HCT116 (cell line): Measurements from ENCODE around the gene C14orf180. TPM values are rescaled to one million over a fixed set of nuclear protein-coding genes. Genes with fewer than 3 reads are reported as not detected.

Experiments
- ATAC-seq: fragments of 200-7000 bp; cut with Tn5 transposase; 2 replicates; pipeline ENCODE4 v1.9.1; 2020; ENCODE audit warnings: mild to moderate bottlenecking, moderate library complexity
- BruUV-seq: library from RNA; stranded (reverse); fragments of 400-500 nt; replicated peaks from 2 replicates; lab custom pipeline; 2021; lab: Mats Ljungman, UMichigan
- CTCF ChIA-PET: fragments of 300-600 bp; sonication (Branson Sonifier 250); formaldehyde crosslinking; loops from one replicate; lab custom pipeline; 2021; ENCODE audit warnings: antibody characterized with exemption; lab: Charles Lee
- POLR2A ChIA-PET: fragments of 300-600, 350-600 bp; sonication (Branson Sonifier 250); formaldehyde crosslinking; loops from one replicate; lab custom pipeline; 2021; ENCODE audit warnings: antibody characterized with exemption; lab: Charles Lee
- RAD21 ChIA-PET, 2 experiments: fragments of 300-600 bp; sonication (Branson Sonifier 250); formaldehyde crosslinking; loops; one replicate each; lab custom pipeline; 2023; ENCODE audit warnings: low total read pairs in 2 of 2; ENCODE audit not compliant: uncharacterized antibody in 2 of 2, unreplicated experiment in 2 of 2, low non-redundant PET in 1 of 2; lab: Charles Lee
- DNase-seq: peaks from one replicate; pipeline ENCODE4 v3.0.0-alpha.2; 2010; ENCODE audit warnings: low read depth, low spot score
- H2AFZ ChIP-seq: fragments of 200-600 bp; shearing (Covaris generic), sonication (generic); 2 replicates; pipeline ENCODE4 v1.6.1; 2017; ENCODE audit warnings: low read depth, mixed run types, mixed read lengths, antibody characterized with exemption, low read length; ENCODE audit not compliant: poor library complexity, severe bottlenecking
- H3K27ac ChIP-seq: 2 replicates; pipeline ENCODE4 v1.5.1; 2012; ENCODE audit warnings: low read depth, low read length
- H3K27me3 ChIP-seq: fragments of 200-600 bp; sonication (generic); 2 replicates; pipeline ENCODE4 v1.6.1; 2016; ENCODE audit warnings: mixed run types, low read length, mixed read lengths; ENCODE audit not compliant: insufficient read depth
- H3K36me3 ChIP-seq, 2 experiments: fragments of 200-500 bp in 1 of 2; fragments of 200-600 bp in 1 of 2; sonication (Bioruptor generic) in 1 of 2; sonication (generic) in 1 of 2; 2 replicates each; pipeline versions ENCODE4 v1.5.1 to v1.6.1; 2014 to 2016; ENCODE audit warnings: low read length in 2 of 2, inconsistent platforms in 1 of 2, mixed read lengths in 1 of 2, mixed run types in 1 of 2; ENCODE audit not compliant: insufficient read depth in 2 of 2, control insufficient read depth in 1 of 2
- H3K4me1 ChIP-seq, 2 experiments: fragments of 200-600 bp in 1 of 2; sonication (generic) in 1 of 2; 2 replicates each; pipeline versions ENCODE4 v1.5.1 to v1.6.1; 2012 to 2017; ENCODE audit warnings: low read length in 2 of 2, inconsistent platforms in 1 of 2, mild to moderate bottlenecking in 1 of 2, mixed read lengths in 1 of 2, mixed run types in 1 of 2, moderate library complexity in 1 of 2; ENCODE audit not compliant: insufficient read depth in 2 of 2, control insufficient read depth in 1 of 2
- H3K4me2 ChIP-seq: fragments of 200-600 bp; sonication (generic); 2 replicates; pipeline ENCODE4 v1.6.1; 2017; ENCODE audit warnings: mixed run types, low read length, mixed read lengths
- H3K4me3 ChIP-seq, 2 experiments: fragments of 200-600 bp in 1 of 2; sonication (generic) in 1 of 2; replicated peaks in 1 of 2; 2 replicates each; pipeline ENCODE4 v1.5.1; 2011 to 2016; ENCODE audit warnings: low read length in 2 of 2, control low read depth in 1 of 2, low read depth in 1 of 2, mild to moderate bottlenecking in 1 of 2, mixed read lengths in 1 of 2, mixed run types in 1 of 2
- H3K79me2 ChIP-seq: fragments of 200-600 bp; sonication (generic); 2 replicates; pipeline ENCODE4 v1.6.1; 2017; ENCODE audit warnings: mild to moderate bottlenecking, mixed run types, low read length, moderate library complexity, mixed read lengths; ENCODE audit not compliant: insufficient read depth
- H3K9ac ChIP-seq: fragments of 200-600 bp; sonication (generic); 2 replicates; pipeline ENCODE4 v1.6.1; 2016; ENCODE audit warnings: low read length, mixed read lengths
- H3K9me2 ChIP-seq: fragments of 200-600 bp; sonication (generic), shearing (Covaris generic); 2 replicates; pipeline ENCODE4 v1.6.1; 2017; ENCODE audit warnings: mixed run types, mild to moderate bottlenecking, moderate library complexity; ENCODE audit not compliant: insufficient read depth
- H3K9me3 ChIP-seq, 2 experiments: fragments of 200-500 bp in 1 of 2; fragments of 200-600 bp in 1 of 2; sonication (Bioruptor generic) in 1 of 2; sonication (generic) in 1 of 2; 2 replicates each; pipeline ENCODE4 v1.6.1; 2014 to 2017; ENCODE audit warnings: low read length in 2 of 2, mixed read lengths in 2 of 2, inconsistent platforms in 1 of 2, low read depth in 1 of 2, mild to moderate bottlenecking in 1 of 2, mixed run types in 1 of 2, moderate library complexity in 1 of 2; ENCODE audit not compliant: control insufficient read depth in 1 of 2, insufficient read depth in 1 of 2
- H4K20me1 ChIP-seq: fragments of 200-600 bp; sonication (generic), shearing (Covaris generic); 2 replicates; pipeline ENCODE4 v1.6.1; 2017; ENCODE audit warnings: mixed run types, mild to moderate bottlenecking, moderate library complexity; ENCODE audit not compliant: insufficient read depth
- ATF3 ChIP-seq: IDR thresholded peaks from 2 replicates; pipeline ENCODE4 v1.6.1; 2012
- CBX3 ChIP-seq: IDR thresholded peaks from 2 replicates; pipeline ENCODE4 v1.6.1; 2012; ENCODE audit warnings: low read depth
- EGR1 ChIP-seq: IDR thresholded peaks from 2 replicates; pipeline ENCODE4 v1.6.1; 2012; ENCODE audit warnings: low read depth
- EZH2 ChIP-seq: fragments of 200-600 bp; sonication (generic); IDR thresholded peaks from 2 replicates; pipeline ENCODE4 v1.6.1; 2017; ENCODE audit warnings: antibody characterized with exemption, mixed run types
- EZH2phosphoT487 ChIP-seq: fragments of 200-600 bp; IDR thresholded peaks from 2 replicates; pipeline ENCODE4 v1.6.1; 2018; ENCODE audit warnings: antibody characterized with exemption, borderline replicate concordance
- JUND ChIP-seq: IDR thresholded peaks from 2 replicates; pipeline ENCODE4 v1.6.1; 2012
- MAX ChIP-seq: IDR thresholded peaks from 2 replicates; pipeline ENCODE4 v1.6.1; 2012
- POLR2A ChIP-seq: IDR thresholded peaks from 2 replicates; pipeline ENCODE4 v1.7.0; 2011; ENCODE audit warnings: borderline replicate concordance; ENCODE audit not compliant: insufficient read depth, insufficient read length; ENCODE audit errors: extremely low read depth
- POLR2AphosphoS5 ChIP-seq: IDR thresholded peaks from 2 replicates; pipeline ENCODE4 v1.6.1; 2011; ENCODE audit warnings: mild to moderate bottlenecking, low read depth, low read length, moderate library complexity
- RAD21 ChIP-seq: IDR thresholded peaks from 2 replicates; pipeline ENCODE4 v1.6.1; 2012; ENCODE audit warnings: low read depth, mild to moderate bottlenecking
- REST ChIP-seq: IDR thresholded peaks from 2 replicates; pipeline ENCODE4 v1.6.1; 2012; ENCODE audit warnings: low read depth
- SIN3A ChIP-seq: IDR thresholded peaks from 2 replicates; pipeline ENCODE4 v1.6.1; 2012; ENCODE audit warnings: low read depth
- SP1 ChIP-seq: IDR thresholded peaks from 2 replicates; pipeline ENCODE4 v1.6.1; 2012; ENCODE audit warnings: low read depth
- SRF ChIP-seq: IDR thresholded peaks from 2 replicates; pipeline ENCODE4 v1.6.1; 2012; ENCODE audit warnings: low read depth
- TCF7L2 ChIP-seq: IDR thresholded peaks from 2 replicates; pipeline ENCODE4 v1.7.0; 2011; ENCODE audit warnings: borderline replicate concordance, inconsistent platforms; ENCODE audit not compliant: insufficient read depth, insufficient read length; ENCODE audit errors: extremely low read depth
- ZBTB33 ChIP-seq: IDR thresholded peaks from 2 replicates; pipeline ENCODE4 v1.6.1; 2011; ENCODE audit warnings: mild to moderate bottlenecking, low read length, moderate library complexity; ENCODE audit not compliant: insufficient replicate concordance; ENCODE audit errors: extremely low read depth
- ZNF274 ChIP-seq: fragments of 200-500 bp; sonication (Bioruptor generic); IDR thresholded peaks from 2 replicates; pipeline ENCODE4 v1.6.1; 2014; ENCODE audit warnings: mild to moderate bottlenecking, low read depth, low read length, inconsistent platforms
- intact Hi-C: fragments of 100-400 bp; cut with micrococcal nuclease; formaldehyde crosslinking; loops from 2 replicates; pipeline ENCODE4 v1.10.0; 2022
- total RNA-seq: library from RNA; stranded (reverse); gene quantifications from one replicate; pipeline ENCODE4 v1.2.1, GENCODE V29; 2021; ENCODE audit not compliant: unreplicated experiment

C14orf180 gene
- total RNA-seq, 1 experiment from 2014 or later, result not detected

GRCh38 chr14:104624939-104625338, 45.4 kb downstream of the C14orf180 start:
- DNase-seq (no peak), ATAC-seq (no peak)
- Histone ChIP-seq H3K27ac (no peak overlapping the region), H3K27me3 (peaks cover 27% of the 10 kb centered on the region; the same call in 1 of the 2 replicates), H4K20me1 (no peaks in the 10 kb centered on the region), H3K9me2 (no peaks in the 10 kb centered on the region), H3K4me2 (no peak overlapping the region), H2AFZ (no peak overlapping the region), H3K36me3 (no peaks in the 10 kb centered on the region), H3K4me1 (no peaks in the 10 kb centered on the region), H3K79me2 (no peaks in the 10 kb centered on the region), H3K9ac (no peak overlapping the region), H3K9me3 (peaks cover 0 to 5% of the 10 kb centered on the region in 2 experiments; a peak in 1 of 4 replicates), H3K4me3 (no peak overlapping the region)
- TF ChIP-seq ZNF274, result no peak
- TF ChIP-seq SP1, result no peak
- no peak for TF ChIP-seq EZH2
- no peak for TF ChIP-seq RAD21
- TF ChIP-seq POLR2A, result no peak
- no peak for TF ChIP-seq TCF7L2
- TF ChIP-seq SRF, result no peak
- TF ChIP-seq CBX3, result no peak
- TF ChIP-seq SIN3A, result no peak
- no peak for TF ChIP-seq EGR1
- TF ChIP-seq MAX, result no peak
- ChIA-PET POLR2A (no interaction called here), RAD21 (no interaction called here), CTCF (no interaction called here)
- no TSS peak for BruUV-seq
- intact Hi-C loops, result no loop called here

GRCh38 chr14:104632781-104633180, 53.2 kb downstream of the C14orf180 start:
- no peak overlapping the region for H3K9ac ChIP-seq
- RAD21 ChIA-PET, result no interaction called here
- H3K4me3 ChIP-seq, result no peak overlapping the region
- no peaks in the 10 kb centered on the region for H3K36me3 ChIP-seq
- intact Hi-C loops, result no loop called here
- no peaks in the 10 kb centered on the region for H3K79me2 ChIP-seq
- no TSS peak for BruUV-seq
- H3K4me1 ChIP-seq, result no peaks in the 10 kb centered on the region
- H3K9me2 ChIP-seq, result no peaks in the 10 kb centered on the region
- POLR2A ChIA-PET, result no interaction called here
- H3K27me3 ChIP-seq, result no peaks in the 10 kb centered on the region
- no peak for ATAC-seq
- no peak for DNase-seq
- peaks cover 0 to 4% of the 10 kb centered on the region in 2 experiments; a peak in 1 of 4 replicates for H3K9me3 ChIP-seq
- no peak overlapping the region for H3K4me2 ChIP-seq
- CTCF ChIA-PET, result no interaction called here
- no peaks in the 10 kb centered on the region for H4K20me1 ChIP-seq
- no peak overlapping the region for H3K27ac ChIP-seq
- no peak overlapping the region for H2AFZ ChIP-seq
- TF ChIP-seq RAD21 (no peak), EGR1 (no peak), JUND (no peak), POLR2AphosphoS5 (no peak), ZBTB33 (no peak), EZH2 (no peak), REST (no peak), EZH2phosphoT487 (no peak), ATF3 (no peak), SIN3A (no peak), SP1 (no peak)
